Measurements from ENCODE around the gene WNT3.

DNA sequence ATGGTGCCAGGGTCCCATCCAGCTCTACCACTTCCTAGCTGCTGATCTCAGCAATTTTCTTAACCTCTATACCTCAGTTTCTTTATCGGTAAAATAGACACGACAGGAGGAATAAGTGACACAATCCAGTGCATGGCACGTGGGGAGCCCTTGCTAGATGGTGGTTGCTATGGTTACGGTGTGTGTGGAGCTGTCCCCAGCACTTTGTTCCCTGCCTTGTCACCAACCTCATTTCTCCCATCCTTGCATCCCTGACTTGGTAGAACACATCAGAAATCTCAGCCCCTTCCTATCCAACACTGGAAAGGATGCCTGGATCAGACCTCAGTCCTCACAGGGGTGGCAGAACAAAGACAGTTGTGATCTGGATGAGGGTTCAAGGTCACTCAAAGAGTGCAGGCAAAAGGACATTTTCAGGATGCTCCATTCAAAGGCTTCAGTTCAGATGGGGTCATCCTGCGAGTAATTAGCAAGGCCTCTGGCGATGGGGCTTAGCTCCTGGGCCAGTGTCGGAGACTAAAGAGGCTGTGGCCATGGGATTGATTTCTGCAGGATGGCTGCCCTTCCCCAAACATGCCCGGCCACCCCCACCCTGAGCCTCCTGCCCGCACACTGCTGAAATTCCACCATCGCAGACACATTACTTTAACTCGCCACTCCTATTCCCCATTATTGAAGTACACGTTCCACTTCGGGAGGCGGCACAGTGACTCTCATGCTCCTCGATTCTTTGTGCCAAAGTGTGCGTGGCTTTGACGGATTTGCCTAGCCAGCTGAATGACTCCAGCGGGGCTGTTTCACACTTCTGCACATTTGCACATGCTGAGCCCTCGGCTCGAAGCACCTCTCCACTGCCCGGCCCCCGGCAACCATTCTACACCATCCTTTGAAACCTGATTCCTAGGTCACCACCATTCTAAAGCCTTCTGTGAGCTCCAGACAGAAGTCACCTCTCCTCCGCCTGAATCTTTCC lies 40.3 kb downstream of the WNT3 start:
- TF ChIP-seq POLR2AphosphoS5 (IDR thresholded peaks at IDR 0.05; ENCODE audit: insufficient read depth, low read depth, low read length), result no peak
- TF ChIP-seq, protein P1, sequence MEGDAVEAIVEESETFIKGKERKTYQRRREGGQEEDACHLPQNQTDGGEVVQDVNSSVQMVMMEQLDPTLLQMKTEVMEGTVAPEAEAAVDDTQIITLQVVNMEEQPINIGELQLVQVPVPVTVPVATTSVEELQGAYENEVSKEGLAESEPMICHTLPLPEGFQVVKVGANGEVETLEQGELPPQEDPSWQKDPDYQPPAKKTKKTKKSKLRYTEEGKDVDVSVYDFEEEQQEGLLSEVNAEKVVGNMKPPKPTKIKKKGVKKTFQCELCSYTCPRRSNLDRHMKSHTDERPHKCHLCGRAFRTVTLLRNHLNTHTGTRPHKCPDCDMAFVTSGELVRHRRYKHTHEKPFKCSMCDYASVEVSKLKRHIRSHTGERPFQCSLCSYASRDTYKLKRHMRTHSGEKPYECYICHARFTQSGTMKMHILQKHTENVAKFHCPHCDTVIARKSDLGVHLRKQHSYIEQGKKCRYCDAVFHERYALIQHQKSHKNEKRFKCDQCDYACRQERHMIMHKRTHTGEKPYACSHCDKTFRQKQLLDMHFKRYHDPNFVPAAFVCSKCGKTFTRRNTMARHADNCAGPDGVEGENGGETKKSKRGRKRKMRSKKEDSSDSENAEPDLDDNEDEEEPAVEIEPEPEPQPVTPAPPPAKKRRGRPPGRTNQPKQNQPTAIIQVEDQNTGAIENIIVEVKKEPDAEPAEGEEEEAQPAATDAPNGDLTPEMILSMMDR (IDR thresholded peaks at IDR 0.05; ENCODE audit: extremely low read depth in 1 of 2, insufficient read depth in 1 of 2, low read depth in 1 of 2, low read length in 2 of 2), result no peak
- TF ChIP-seq EZH2 (IDR thresholded peaks at IDR 0.05; ENCODE audit: borderline replicate concordance, low read depth, low read length, severe bottlenecking), result no peak
- no peak for TF ChIP-seq POLR2A (IDR thresholded peaks at IDR 0.05; ENCODE audit: low read depth, low read length)
- TF ChIP-seq JUN (IDR thresholded peaks at IDR 0.05; ENCODE audit: borderline replicate concordance, insufficient read depth, insufficient read length, low read depth), result no peak
- TF ChIP-seq MYC (IDR thresholded peaks at IDR 0.05; ENCODE audit: low read depth, low read length), result no peak
- TF ChIP-seq, protein P2, sequence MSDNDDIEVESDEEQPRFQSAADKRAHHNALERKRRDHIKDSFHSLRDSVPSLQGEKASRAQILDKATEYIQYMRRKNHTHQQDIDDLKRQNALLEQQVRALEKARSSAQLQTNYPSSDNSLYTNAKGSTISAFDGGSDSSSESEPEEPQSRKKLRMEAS (IDR thresholded peaks at IDR 0.05; ENCODE audit: insufficient read depth, insufficient read length), result no peak

All from endothelial cell of umbilical vein (primary cell).